K562 (cell line): Measurements from ENCODE around the gene TMEM19. TPM values are rescaled to one million over a fixed set of nuclear protein-coding genes. Genes with fewer than 3 reads are reported as not detected.
A peak's percentile ranks its signal among the peaks of the same experiment; 100 is the strongest.

ENCODE experiments used
- ATAC-seq: fragments of 200-7000 bp; cut with Tn5 transposase; 3 replicates; pipeline ENCODE4 v1.9.1; 2020; ENCODE audit warnings: moderate library complexity
- BruUV-seq: library from RNA; stranded (reverse); fragments of 400-500 nt; replicated peaks from 2 replicates; lab custom pipeline; 2021; lab: Mats Ljungman, UMichigan
- CTCF ChIA-PET: fragments of 300-600 bp; formaldehyde crosslinking; extraction: SDS; loops from one replicate; lab custom pipeline; 2021; ENCODE audit warnings: low intra/inter-chr PET ratio; lab: Yijun Ruan, JAX
- POLR2A ChIA-PET: fragments of 300-600, 350-650 bp; sonication (Branson Sonifier 250); formaldehyde crosslinking; extraction: SDS; loops from one replicate; lab custom pipeline; 2021; ENCODE audit warnings: antibody characterized with exemption, inconsistent platforms; lab: Yijun Ruan, JAX
- DNase-seq, 4 experiments: peaks; one replicate each; pipeline versions ENCODE4 v3.0.0 to v3.0.0-alpha.2; 2011 to 2018; ENCODE audit warnings: low spot score in 3 of 4, mixed read lengths in 3 of 4; ENCODE audit errors: extremely low read depth in 1 of 4
- FAIRE-seq: peaks from 2 replicates; lab custom pipeline; 2011; peaks lifted over from hg19 to GRCh38; lab: Jason Lieb, UNC
- H2AFZ ChIP-seq: 2 replicates; pipeline ENCODE4 v1.6.0; 2011; ENCODE audit warnings: low read depth, low read length, control low read depth, inconsistent platforms
- H3K27ac ChIP-seq: fragments of 200-600 bp; 3 replicates; pipeline ENCODE4 v1.8.0; 2011; ENCODE audit warnings: low read depth, mild to moderate bottlenecking, control low read depth, inconsistent platforms, low read length, moderate library complexity, mixed read lengths; ENCODE audit errors: extremely low read depth
- H3K27me3 ChIP-seq, 2 experiments: fragments of 300-600 bp in 1 of 2; 2 replicates in 1 of 2; 3 replicates in 1 of 2; pipeline versions ENCODE4 v1.6.0 to v1.8.0; 2011; ENCODE audit warnings: inconsistent platforms in 2 of 2, low read length in 2 of 2, mild to moderate bottlenecking in 1 of 2, mixed read lengths in 1 of 2, moderate library complexity in 1 of 2; ENCODE audit not compliant: control insufficient read depth in 2 of 2, insufficient read depth in 2 of 2
- H3K36me3 ChIP-seq: fragments of 300-600 bp; 3 replicates; pipeline ENCODE4 v1.8.0; 2011; ENCODE audit warnings: mild to moderate bottlenecking, low read length, inconsistent platforms; ENCODE audit not compliant: control insufficient read depth, insufficient read depth
- H3K4me1 ChIP-seq, 2 experiments: fragments of 200-600 bp in 1 of 2; replicated peaks in 1 of 2; 2 replicates in 1 of 2; 3 replicates in 1 of 2; pipeline versions ENCODE4 v1.5.1 to v1.8.0; 2011; ENCODE audit warnings: inconsistent platforms in 2 of 2, low read length in 2 of 2, mild to moderate bottlenecking in 1 of 2, mixed read lengths in 1 of 2, moderate library complexity in 1 of 2; ENCODE audit not compliant: control insufficient read depth in 2 of 2, insufficient read depth in 2 of 2
- H3K4me2 ChIP-seq: 2 replicates; pipeline ENCODE4 v1.6.1; 2011; ENCODE audit warnings: low read length, control low read depth, inconsistent platforms, mixed read lengths; ENCODE audit not compliant: insufficient read depth
- H3K4me3 ChIP-seq: fragments of 200-600 bp; sonication (generic), shearing (Covaris generic); 2 replicates; pipeline ENCODE4 v1.5.1; 2016; ENCODE audit warnings: control low read depth, inconsistent platforms
- H3K79me2 ChIP-seq: fragments of 200-600 bp; 3 replicates; pipeline ENCODE4 v1.8.0; 2011; ENCODE audit warnings: low read length, inconsistent platforms; ENCODE audit not compliant: control insufficient read depth, insufficient read depth
- H3K9ac ChIP-seq, 2 experiments: 2 replicates each; pipeline versions ENCODE4 v1.6.0 to v1.6.1; 2011; ENCODE audit warnings: low read depth in 2 of 2, low read length in 2 of 2, control low read depth in 1 of 2, inconsistent platforms in 1 of 2, mild to moderate bottlenecking in 1 of 2, mixed read lengths in 1 of 2; ENCODE audit not compliant: insufficient read depth in 1 of 2
- H3K9me1 ChIP-seq: one replicate; pipeline ENCODE4 v1.6.0; 2011; ENCODE audit warnings: inconsistent platforms, mild to moderate bottlenecking, low read length, moderate library complexity; ENCODE audit not compliant: control insufficient read depth, insufficient read depth
- H3K9me3 ChIP-seq: replicated peaks from 2 replicates; pipeline ENCODE4 v1.5.1; 2011; ENCODE audit warnings: low read depth, low read length, inconsistent platforms; ENCODE audit not compliant: control insufficient read depth, insufficient read depth
- H4K20me1 ChIP-seq: replicated peaks from 2 replicates; pipeline ENCODE4 v1.6.1; 2011; ENCODE audit warnings: low read length, inconsistent platforms, mixed read lengths; ENCODE audit not compliant: control insufficient read depth, insufficient read depth
- ARID2 ChIP-seq: fragments of 450-650 bp; IDR thresholded peaks from 2 replicates; pipeline ENCODE4 v1.6.1; 2017; ENCODE audit warnings: antibody characterized with exemption, mild to moderate bottlenecking
- ATF4 ChIP-seq: fragments of 450-650 bp; formaldehyde crosslinking; IDR thresholded peaks from 2 replicates; pipeline ENCODE4 v1.4.0; 2022; ENCODE audit warnings: mild to moderate bottlenecking, moderate library complexity
- CC2D1A ChIP-seq: fragments of 450-650 bp; IDR thresholded peaks from 2 replicates; pipeline ENCODE4 v1.6.1; 2017; ENCODE audit warnings: mild to moderate bottlenecking
- ETV1 ChIP-seq: fragments of 450-650 bp; conservative IDR thresholded peaks from 2 replicates; pipeline ENCODE4 v1.6.1; 2016; ENCODE audit warnings: missing genetic modification characterization, control low read depth, low read depth, missing compliant biosample characterization
- HMGN3 ChIP-seq: IDR thresholded peaks from 2 replicates; pipeline ENCODE4 v1.6.1; 2011; ENCODE audit warnings: borderline replicate concordance, low read depth, mild to moderate bottlenecking, mixed read lengths, low read length; ENCODE audit not compliant: insufficient read length; ENCODE audit errors: extremely low read depth
- IRF2 ChIP-seq: sonication (generic); formaldehyde crosslinking; IDR thresholded peaks from 2 replicates; pipeline ENCODE4 v1.8.1; 2022; ENCODE audit warnings: mild to moderate bottlenecking, missing genetic modification reagents
- RAD21 ChIP-seq, 2 experiments: fragments of 250-450 bp in 1 of 2; fragments of 450-650 bp in 1 of 2; sonication (Bioruptor Pico) in 1 of 2; formaldehyde crosslinking in 1 of 2; IDR thresholded peaks in 1 of 2; conservative IDR thresholded peaks in 1 of 2; 2 replicates each; pipeline versions ENCODE4 v1.4.0 to v1.8.0; 2020 to 2022; ENCODE audit warnings: mild to moderate bottlenecking in 2 of 2, moderate library complexity in 1 of 2
- ZBTB34 ChIP-seq: fragments of 250-450 bp; sonication (Bioruptor Pico); IDR thresholded peaks from 2 replicates; pipeline ENCODE4 v1.8.0; 2021; ENCODE audit warnings: mild to moderate bottlenecking, moderate library complexity
- ZNF175 ChIP-seq: fragments of 200-800 bp; sonication (Bioruptor generic); IDR thresholded peaks from 2 replicates; pipeline ENCODE4 v1.6.1; 2016; ENCODE audit warnings: low read depth, mild to moderate bottlenecking, missing genetic modification characterization, missing compliant biosample characterization
- ZNF224 ChIP-seq: sonication (generic); formaldehyde crosslinking; IDR thresholded peaks from 2 replicates; pipeline ENCODE4 v1.8.0; 2022; ENCODE audit warnings: mild to moderate bottlenecking, missing genetic modification reagents
- ZNF639 ChIP-seq, 2 experiments: fragments of 200-800 bp in 1 of 2; sonication (Bioruptor generic) in 1 of 2; sonication (generic) in 1 of 2; formaldehyde crosslinking in 1 of 2; IDR thresholded peaks in 1 of 2; conservative IDR thresholded peaks in 1 of 2; 2 replicates each; pipeline versions ENCODE4 v1.5.0 to v1.6.1; 2016 to 2020; ENCODE audit warnings: missing compliant biosample characterization in 1 of 2, missing genetic modification characterization in 1 of 2, missing genetic modification reagents in 1 of 2
- ZNF764 ChIP-seq: fragments of 250-450 bp; sonication (Bioruptor Pico); IDR thresholded peaks from 2 replicates; pipeline ENCODE4 v1.4.0; 2020; ENCODE audit warnings: low read depth, mild to moderate bottlenecking, moderate library complexity
- ZNF830 ChIP-seq: fragments of 250-450 bp; sonication (Bioruptor Pico); IDR thresholded peaks from 2 replicates; pipeline ENCODE4 v1.5.0; 2021; ENCODE audit warnings: mild to moderate bottlenecking
- WGBS: fragments of 100-300 bp; shearing (Covaris generic); methylation state at CpG from one replicate; pipeline ENCODE4 v1.1.6; 2016; ENCODE audit warnings: low coverage, mixed read lengths; ENCODE audit not compliant: insufficient coverage; ENCODE audit errors: missing lambda C conversion rate; 5-methylcytosine and 5-hydroxymethylcytosine counted together
- in situ Hi-C: fragments of 300-500 bp; cut with MboI; formaldehyde crosslinking; loops from 4 replicates; pipeline ENCODE4 v1.15.0; 2018; ENCODE audit warnings: inconsistent platforms, mixed read lengths
- intact Hi-C: fragments of 100-400 bp; cut with micrococcal nuclease; formaldehyde crosslinking; loops from 2 replicates; pipeline ENCODE4 v1.14.2; 2022
- polyA plus RNA-seq, 8 experiments: library from polyadenylated mRNA; depleted of rRNA in 4 of 8; stranded (reverse) in 5 of 8; unstranded in 3 of 8; fragments of >200 nt; fragmentation: Nextera tagmentation in 2 of 8; fragmentation: Illumina TruSeq in 1 of 8; extraction: Ambion mirVana in 2 of 8; extraction: Trizol in 1 of 8; gene quantifications; 2 replicates each; pipeline versions ENCODE4 v1.2.1 to v1.2.3, GENCODE V29; 2011 to 2014; ENCODE audit warnings: inconsistent platforms in 1 of 8, missing spikeins in 1 of 8
- total RNA-seq, 7 experiments: library from RNA; depleted of rRNA in 6 of 7; stranded (reverse); fragments of >200 nt in 6 of 7; fragmentation: Illumina TruSeq in 2 of 7; extraction: Trizol in 2 of 7; gene quantifications; 2 replicates each; pipeline versions ENCODE4 v1.2.1 to v1.2.3, GENCODE V29; 2011 to 2021; ENCODE audit warnings: low replicate concordance in 1 of 7

The TMEM19 gene
- total and polyA plus RNA-seq, 9 of the 15 experiments (the other 6 are each of a cell fraction or from before 2014, with no cell fraction given): 8.2 to 24.2 (median 17.2) TPM

GRCh38 chr12:71746974-71747611 lies 61.2 kb downstream of the TMEM19 start:
- 12% methylated on average over 4 of the region's 4 CpGs for WGBS
- peaks cover 3 to 10% of the 10 kb centered on the region in 2 experiments; a peak in 2 of 5 replicates for H3K4me1 ChIP-seq
- no peak overlapping the region for H3K4me2 ChIP-seq
- H3K27ac ChIP-seq: no peak overlapping the region
- no peaks in the 10 kb centered on the region for H3K9me1 ChIP-seq
- no peaks in the 10 kb centered on the region for H3K27me3 ChIP-seq
- peak in 3 of 4 experiments; percentile 28 to 73 (median 45) for DNase-seq
- H3K9ac ChIP-seq: no peak overlapping the region
- no peaks in the 10 kb centered on the region for H3K36me3 ChIP-seq
- ATAC-seq: peak; percentile 84
- H4K20me1 ChIP-seq: no peaks in the 10 kb centered on the region
- H3K4me3 ChIP-seq: no peak overlapping the region
- no peak overlapping the region for H2AFZ ChIP-seq
- ChIA-PET CTCF (interaction anchor here (0.6 to 2.0 kb wide), 7 partner anchors 62 to 897 kb away, joined by 3 to 8 read pairs (median 6); no protein-coding TSS in a partner anchor), POLR2A (interaction anchor here (0.6 to 1.5 kb wide), 13 partner anchors 10 to 200 kb away, joined by 3 to 8 read pairs (median 3); partner anchors contain the start of gene THAP2)
- H3K79me2 ChIP-seq: no peaks in the 10 kb centered on the region
- BruUV-seq: no TSS peak
- in situ Hi-C loops: loop anchor here (10.0 kb wide), 1 partner anchor 102 kb away; no protein-coding TSS in a partner anchor
- no peaks in the 10 kb centered on the region for H3K9me3 ChIP-seq
- FAIRE-seq: peak; percentile 91
- intact Hi-C loops: loop anchor here (1.0 to 5.0 kb wide), 4 partner anchors 108 to 530 kb away; no protein-coding TSS in a partner anchor
- TF ChIP-seq ZBTB34 (CRISPR knock-in tag) (no peak), ARID2 (0 out of 2 replicates have a peak, but pooled peaks have one; percentile 33), HMGN3 (no peak), ZNF764 (CRISPR knock-in tag) (no peak), ZNF224 (CRISPR knock-in tag) (no peak), ZNF639 (CRISPR knock-in tag; conservative IDR thresholded peaks at IDR 0.05 in 1 of 2, IDR thresholded peaks at IDR 0.05 in 1 of 2) (no peak), RAD21 (CRISPR knock-in tag; conservative IDR thresholded peaks at IDR 0.05 in 1 of 2, IDR thresholded peaks at IDR 0.05 in 1 of 2) (peak; percentile 88 to 91), ZNF175 (CRISPR knock-in tag) (no peak), ETV1 (no peak), IRF2 (CRISPR knock-in tag) (no peak), ATF4 (CRISPR knock-in tag) (no peak), ZNF830 (CRISPR knock-in tag) (no peak), CC2D1A (0 out of 2 replicates have a peak, but pooled peaks have one; percentile 13)
